Left kidney (tissue), 2 donors: ENCODE data around the gene TP53TG5. TPM values are rescaled to one million over a fixed set of nuclear protein-coding genes. Genes with fewer than 3 reads are reported as not detected.
A peak's percentile ranks its signal among the peaks of the same experiment; 100 is the strongest.
"Not testable (repeated sequence)": the region's sequence is repeated elsewhere in the genome, so short reads cannot be mapped to it uniquely, and the experiment has no call there.

Source experiments
- DNase-seq: peaks from one replicate; pipeline ENCODE4 v3.0.0-alpha.2; 2013
- polyA plus RNA-seq: library from polyadenylated mRNA; unstranded; fragments of 120-200 nt; gene quantifications from one replicate; pipeline ENCODE4 v1.2.1, GENCODE V29; 2013; ENCODE audit not compliant: insufficient read length

TP53TG5 gene
- polyA plus RNA-seq, 1 donor, result 2.0 TPM

GRCh38 chr20:45367126-45367525 lies 11.0 kb downstream of the TP53TG5 start:
- DNase-seq, result no peak

- no peak for DNase-seq
Observed at GRCh38 chr20:45366631-45367030, 11.5 kb downstream of the TP53TG5 start.

GRCh38 chr20:45366192-45366591 lies 11.9 kb downstream of the TP53TG5 start:
- no peak for DNase-seq

- no peak for DNase-seq
Observed at GRCh38 chr20:45365444-45365970, 12.6 kb downstream of the TP53TG5 start.

- DNase-seq, result no peak
Observed at GRCh38 chr20:45363611-45364492, 14.3 kb downstream of the TP53TG5 start.

GRCh38 chr20:45362804-45363610 lies 15.1 kb downstream of the TP53TG5 start, which contains the start of gene SYS1:
Gene SYS1, plus strand, starts transcription at chr20:45363156. Its CDS starts 376 bp downstream, at chr20:45363532.
- DNase-seq, result peak; percentile 99

- no peak for DNase-seq
Observed at GRCh38 chr20:45361793-45362192, 16.3 kb downstream of the TP53TG5 start.

GRCh38 chr20:45359406-45360148 lies 18.5 kb downstream of the TP53TG5 start:
- DNase-seq, result no peak

GRCh38 chr20:45359069-45359405 lies 19.1 kb downstream of the TP53TG5 start:
- DNase-seq, result no peak

- no peak for DNase-seq
Observed at GRCh38 chr20:45358282-45359068, 19.6 kb downstream of the TP53TG5 start.

- no peak for DNase-seq
Observed at GRCh38 chr20:45355209-45356084, 22.7 kb downstream of the TP53TG5 start.

GRCh38 chr20:45354423-45355208 lies 23.5 kb downstream of the TP53TG5 start:
- DNase-seq, result no peak

GRCh38 chr20:45353746-45354145 lies 24.4 kb downstream of the TP53TG5 start:
- no peak for DNase-seq

- DNase-seq, result no peak
Observed at GRCh38 chr20:45352729-45353128, 25.4 kb downstream of the TP53TG5 start.

- DNase-seq, result not testable (repeated sequence)
Observed at GRCh38 chr20:45350795-45351194, 27.3 kb downstream of the TP53TG5 start.

- no peak for DNase-seq
Observed at GRCh38 chr20:45350217-45350616, 27.9 kb downstream of the TP53TG5 start.

GRCh38 chr20:45347936-45348778 lies 30.0 kb downstream of the TP53TG5 start, which contains the start of gene SDC4:
Gene SDC4, minus strand, starts transcription at chr20:45348424. Its CDS starts 40 bp downstream, at chr20:45348384.
- no peak for DNase-seq

GRCh38 chr20:45347297-45347935 lies 30.7 kb downstream of the TP53TG5 start:
- DNase-seq, result no peak
